HCT116 (cell line): ENCODE measurements around the gene BTBD9. TPM values are rescaled to one million over a fixed set of nuclear protein-coding genes. Genes with fewer than 3 reads are reported as not detected.

ENCODE experiments used
- ATAC-seq: fragments of 200-7000 bp; cut with Tn5 transposase; 2 replicates; pipeline ENCODE4 v1.9.1; 2020; ENCODE audit warnings: mild to moderate bottlenecking, moderate library complexity
- BruUV-seq: library from RNA; stranded (reverse); fragments of 400-500 nt; replicated peaks from 2 replicates; lab custom pipeline; 2021; lab: Mats Ljungman, UMichigan
- CTCF ChIA-PET: fragments of 300-600 bp; sonication (Branson Sonifier 250); formaldehyde crosslinking; loops from one replicate; lab custom pipeline; 2021; ENCODE audit warnings: antibody characterized with exemption; lab: Charles Lee
- POLR2A ChIA-PET: fragments of 300-600, 350-600 bp; sonication (Branson Sonifier 250); formaldehyde crosslinking; loops from one replicate; lab custom pipeline; 2021; ENCODE audit warnings: antibody characterized with exemption; lab: Charles Lee
- RAD21 ChIA-PET, 2 experiments: fragments of 300-600 bp; sonication (Branson Sonifier 250); formaldehyde crosslinking; loops; one replicate each; lab custom pipeline; 2023; ENCODE audit warnings: low total read pairs in 2 of 2; ENCODE audit not compliant: uncharacterized antibody in 2 of 2, unreplicated experiment in 2 of 2, low non-redundant PET in 1 of 2; lab: Charles Lee
- DNase-seq: peaks from one replicate; pipeline ENCODE4 v3.0.0-alpha.2; 2010; ENCODE audit warnings: low read depth, low spot score
- H2AFZ ChIP-seq: fragments of 200-600 bp; shearing (Covaris generic), sonication (generic); 2 replicates; pipeline ENCODE4 v1.6.1; 2017; ENCODE audit warnings: low read depth, mixed run types, mixed read lengths, antibody characterized with exemption, low read length; ENCODE audit not compliant: poor library complexity, severe bottlenecking
- H3K27ac ChIP-seq: 2 replicates; pipeline ENCODE4 v1.5.1; 2012; ENCODE audit warnings: low read depth, low read length
- H3K27me3 ChIP-seq: fragments of 200-600 bp; sonication (generic); 2 replicates; pipeline ENCODE4 v1.6.1; 2016; ENCODE audit warnings: mixed run types, low read length, mixed read lengths; ENCODE audit not compliant: insufficient read depth
- H3K36me3 ChIP-seq, 2 experiments: fragments of 200-500 bp in 1 of 2; fragments of 200-600 bp in 1 of 2; sonication (Bioruptor generic) in 1 of 2; sonication (generic) in 1 of 2; 2 replicates each; pipeline versions ENCODE4 v1.5.1 to v1.6.1; 2014 to 2016; ENCODE audit warnings: low read length in 2 of 2, inconsistent platforms in 1 of 2, mixed read lengths in 1 of 2, mixed run types in 1 of 2; ENCODE audit not compliant: insufficient read depth in 2 of 2, control insufficient read depth in 1 of 2
- H3K4me1 ChIP-seq, 2 experiments: fragments of 200-600 bp in 1 of 2; sonication (generic) in 1 of 2; 2 replicates each; pipeline versions ENCODE4 v1.5.1 to v1.6.1; 2012 to 2017; ENCODE audit warnings: low read length in 2 of 2, inconsistent platforms in 1 of 2, mild to moderate bottlenecking in 1 of 2, mixed read lengths in 1 of 2, mixed run types in 1 of 2, moderate library complexity in 1 of 2; ENCODE audit not compliant: insufficient read depth in 2 of 2, control insufficient read depth in 1 of 2
- H3K4me2 ChIP-seq: fragments of 200-600 bp; sonication (generic); 2 replicates; pipeline ENCODE4 v1.6.1; 2017; ENCODE audit warnings: mixed run types, low read length, mixed read lengths
- H3K4me3 ChIP-seq, 2 experiments: fragments of 200-600 bp in 1 of 2; sonication (generic) in 1 of 2; replicated peaks in 1 of 2; 2 replicates each; pipeline ENCODE4 v1.5.1; 2011 to 2016; ENCODE audit warnings: low read length in 2 of 2, control low read depth in 1 of 2, low read depth in 1 of 2, mild to moderate bottlenecking in 1 of 2, mixed read lengths in 1 of 2, mixed run types in 1 of 2
- H3K79me2 ChIP-seq: fragments of 200-600 bp; sonication (generic); 2 replicates; pipeline ENCODE4 v1.6.1; 2017; ENCODE audit warnings: mild to moderate bottlenecking, mixed run types, low read length, moderate library complexity, mixed read lengths; ENCODE audit not compliant: insufficient read depth
- H3K9ac ChIP-seq: fragments of 200-600 bp; sonication (generic); 2 replicates; pipeline ENCODE4 v1.6.1; 2016; ENCODE audit warnings: low read length, mixed read lengths
- H3K9me2 ChIP-seq: fragments of 200-600 bp; sonication (generic), shearing (Covaris generic); 2 replicates; pipeline ENCODE4 v1.6.1; 2017; ENCODE audit warnings: mixed run types, mild to moderate bottlenecking, moderate library complexity; ENCODE audit not compliant: insufficient read depth
- H3K9me3 ChIP-seq, 2 experiments: fragments of 200-500 bp in 1 of 2; fragments of 200-600 bp in 1 of 2; sonication (Bioruptor generic) in 1 of 2; sonication (generic) in 1 of 2; 2 replicates each; pipeline ENCODE4 v1.6.1; 2014 to 2017; ENCODE audit warnings: low read length in 2 of 2, mixed read lengths in 2 of 2, inconsistent platforms in 1 of 2, low read depth in 1 of 2, mild to moderate bottlenecking in 1 of 2, mixed run types in 1 of 2, moderate library complexity in 1 of 2; ENCODE audit not compliant: control insufficient read depth in 1 of 2, insufficient read depth in 1 of 2
- H4K20me1 ChIP-seq: fragments of 200-600 bp; sonication (generic), shearing (Covaris generic); 2 replicates; pipeline ENCODE4 v1.6.1; 2017; ENCODE audit warnings: mixed run types, mild to moderate bottlenecking, moderate library complexity; ENCODE audit not compliant: insufficient read depth
- ATF3 ChIP-seq: IDR thresholded peaks from 2 replicates; pipeline ENCODE4 v1.6.1; 2012
- CEBPB ChIP-seq: IDR thresholded peaks from 2 replicates; pipeline ENCODE4 v1.6.1; 2012; ENCODE audit warnings: low read depth
- CTCF ChIP-seq, 3 experiments: fragments of 200-600 bp in 1 of 3; sonication (generic) in 1 of 3; IDR thresholded peaks in 2 of 3; conservative IDR thresholded peaks in 1 of 3; 2 replicates each; pipeline ENCODE4 v1.5.1; 2012 to 2017; ENCODE audit warnings: low read depth in 2 of 3, low read length in 2 of 3, antibody characterized with exemption in 1 of 3, borderline replicate concordance in 1 of 3, control low read depth in 1 of 3, mild to moderate bottlenecking in 1 of 3, mixed read lengths in 1 of 3, mixed run types in 1 of 3, moderate library complexity in 1 of 3; ENCODE audit not compliant: insufficient read depth in 1 of 3
- FOSL1 ChIP-seq: IDR thresholded peaks from 2 replicates; pipeline ENCODE4 v1.6.1; 2012; ENCODE audit warnings: low read depth
- POLR2AphosphoS5 ChIP-seq: IDR thresholded peaks from 2 replicates; pipeline ENCODE4 v1.6.1; 2011; ENCODE audit warnings: mild to moderate bottlenecking, low read depth, low read length, moderate library complexity
- RAD21 ChIP-seq: IDR thresholded peaks from 2 replicates; pipeline ENCODE4 v1.6.1; 2012; ENCODE audit warnings: low read depth, mild to moderate bottlenecking
- SIN3A ChIP-seq: IDR thresholded peaks from 2 replicates; pipeline ENCODE4 v1.6.1; 2012; ENCODE audit warnings: low read depth
- SP1 ChIP-seq: IDR thresholded peaks from 2 replicates; pipeline ENCODE4 v1.6.1; 2012; ENCODE audit warnings: low read depth
- SRF ChIP-seq: IDR thresholded peaks from 2 replicates; pipeline ENCODE4 v1.6.1; 2012; ENCODE audit warnings: low read depth
- ZFX ChIP-seq: fragments of 450-650 bp; IDR thresholded peaks from 2 replicates; pipeline ENCODE4 v1.6.1; 2017
- intact Hi-C: fragments of 100-400 bp; cut with micrococcal nuclease; formaldehyde crosslinking; loops from 2 replicates; pipeline ENCODE4 v1.10.0; 2022
- total RNA-seq: library from RNA; stranded (reverse); gene quantifications from one replicate; pipeline ENCODE4 v1.2.1, GENCODE V29; 2021; ENCODE audit not compliant: unreplicated experiment
- TF ChIP-seq, protein P1 (sequence below): IDR thresholded peaks from 2 replicates; pipeline ENCODE4 v1.6.1; 2012

Gene BTBD9
- total RNA-seq, 1 experiment from 2014 or later, result 10.9 TPM

GRCh38 chr6:38671885-38672467 lies 32.2 kb upstream of the BTBD9 start (continued):
- TF ChIP-seq, protein P1, sequence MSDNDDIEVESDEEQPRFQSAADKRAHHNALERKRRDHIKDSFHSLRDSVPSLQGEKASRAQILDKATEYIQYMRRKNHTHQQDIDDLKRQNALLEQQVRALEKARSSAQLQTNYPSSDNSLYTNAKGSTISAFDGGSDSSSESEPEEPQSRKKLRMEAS, result no peak
- TF ChIP-seq ATF3, result no peak
- peak; percentile 74 for TF ChIP-seq RAD21
- no peak for TF ChIP-seq FOSL1
- TF ChIP-seq SRF, result no peak
- no peak for TF ChIP-seq SIN3A
- TF ChIP-seq, all 23 proteins: peak for 2

DNA sequence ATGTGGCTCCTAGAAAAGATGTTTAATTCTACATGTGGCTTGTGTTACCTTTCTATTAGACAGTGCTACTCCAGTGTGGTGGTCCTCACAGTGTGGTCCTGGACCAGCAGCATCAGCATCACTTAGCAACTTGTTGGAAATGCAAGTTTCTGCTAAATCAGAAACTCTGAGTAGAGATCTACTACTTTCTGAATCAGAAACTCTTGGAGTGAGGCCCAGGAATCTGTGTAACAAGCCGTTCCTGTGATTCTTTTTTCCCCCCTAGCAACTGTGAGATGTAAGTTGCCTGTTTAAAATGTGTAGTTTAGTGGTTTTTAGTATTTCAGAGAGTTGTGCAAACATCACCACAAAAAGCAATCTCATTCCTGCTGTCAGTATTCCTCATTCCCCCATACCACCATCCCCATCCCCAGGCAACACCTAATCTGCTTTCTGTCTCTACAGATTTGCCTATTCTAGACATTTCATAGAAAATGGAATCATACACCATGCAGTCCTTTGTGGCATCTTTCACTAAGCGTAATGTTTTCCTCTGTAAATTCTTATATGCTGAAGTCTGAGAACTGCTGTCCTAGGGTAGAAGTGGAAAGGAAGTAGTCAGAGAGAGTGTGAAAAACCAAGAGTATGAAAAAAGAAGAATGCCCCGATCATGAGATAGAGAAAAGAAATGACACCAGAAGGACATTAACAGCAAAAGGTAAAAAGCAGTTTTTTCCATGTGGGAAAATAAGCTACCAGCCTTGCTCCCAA lies 18.9 kb upstream of the BTBD9 start:
- H3K4me1 ChIP-seq, result no peaks in the 10 kb centered on the region
- H3K9me3 ChIP-seq, result no peaks in the 10 kb centered on the region
- no peak overlapping the region for H3K4me3 ChIP-seq
- ChIA-PET CTCF (no interaction called here), POLR2A (no interaction called here)
- no peak overlapping the region for H3K4me2 ChIP-seq
- H3K36me3 ChIP-seq, result no peaks in the 10 kb centered on the region
- H3K27ac ChIP-seq, result no peak overlapping the region
- H3K9me2 ChIP-seq, result no peaks in the 10 kb centered on the region
- no peaks in the 10 kb centered on the region for H3K27me3 ChIP-seq
- no TSS peak for BruUV-seq
- no peaks in the 10 kb centered on the region for H4K20me1 ChIP-seq
- no peak for TF ChIP-seq SP1
- TF ChIP-seq CEBPB, result no peak
- no peak for TF ChIP-seq ZFX
- no peak for TF ChIP-seq CTCF (IDR thresholded peaks at IDR 0.05 in 2 of 3, conservative IDR thresholded peaks at IDR 0.05 in 1 of 3; ENCODE audit: borderline replicate concordance in 1 of 3, insufficient read depth in 1 of 3, low read depth in 2 of 3, low read length in 2 of 3)
- no peak for TF ChIP-seq ATF3
- no peak for TF ChIP-seq POLR2AphosphoS5
- TF ChIP-seq SRF, result no peak
- TF ChIP-seq, protein P1, result no peak
- TF ChIP-seq, all 23 proteins: peak for 0
- no peaks in the 10 kb centered on the region for H3K79me2 ChIP-seq
- intact Hi-C loops, result no loop called here
- no peak overlapping the region for H2AFZ ChIP-seq
- RAD21 ChIA-PET, result no interaction called here
- no peak overlapping the region for H3K9ac ChIP-seq
- ATAC-seq (no peak), DNase-seq (no peak)
